Cortex of kidney (tissue), 1 donor: Measurements from ENCODE around the gene SRGAP1.

Experiments
- DNase-seq: peaks from one replicate; lab custom pipeline; 2025; lab: John Stamatoyannopoulos, UW

SRGAP1 gene

GRCh38 chr12:63844391-63845341, at the start of gene SRGAP1:
SRGAP1 (plus strand) TSS chr12:63844700; CDS start chr12:63844817, 117 bp downstream.
- DNase-seq: no peak

GRCh38 chr12:63795032-63795687, 49.3 kb upstream of the SRGAP1 start:
- DNase-seq: no peak

GRCh38 chr12:63795944-63796343, 48.6 kb upstream of the SRGAP1 start:
- DNase-seq: no peak

- no peak for DNase-seq
These were observed 42.4 kb upstream of the SRGAP1 start for GRCh38 chr12:63802012-63802608.

- no peak for DNase-seq
These were observed 39.8 kb upstream of the SRGAP1 start for GRCh38 chr12:63804746-63805145.

GRCh38 chr12:63805704-63806672, 38.5 kb upstream of the SRGAP1 start:
- DNase-seq: no peak

GRCh38 chr12:63808631-63809030, 35.9 kb upstream of the SRGAP1 start:
- no peak for DNase-seq

- DNase-seq: no peak
These were observed 34.9 kb upstream of the SRGAP1 start for GRCh38 chr12:63809566-63809965.

- no peak for DNase-seq
These were observed 33.2 kb upstream of the SRGAP1 start for GRCh38 chr12:63811334-63811733.

GRCh38 chr12:63811755-63812154, 32.7 kb upstream of the SRGAP1 start:
- no peak for DNase-seq

- DNase-seq: no peak
These were observed 30.2 kb upstream of the SRGAP1 start for GRCh38 chr12:63814146-63814772.

GRCh38 chr12:63815482-63815852, 29.0 kb upstream of the SRGAP1 start:
- DNase-seq: no peak

- DNase-seq: no peak
These were observed 28.5 kb upstream of the SRGAP1 start for GRCh38 chr12:63816031-63816430.

- no peak for DNase-seq
These were observed 24.1 kb upstream of the SRGAP1 start for GRCh38 chr12:63820427-63820826.

GRCh38 chr12:63821781-63822251, 22.7 kb upstream of the SRGAP1 start:
- no peak for DNase-seq

- DNase-seq: no peak
These were observed 22.1 kb upstream of the SRGAP1 start for GRCh38 chr12:63822352-63822751.

GRCh38 chr12:63823040-63823439, 21.5 kb upstream of the SRGAP1 start:
- DNase-seq: no peak

- DNase-seq: no peak
These were observed 18.4 kb upstream of the SRGAP1 start for GRCh38 chr12:63826006-63826585.

GRCh38 chr12:63828867-63829266, 15.6 kb upstream of the SRGAP1 start:
- no peak for DNase-seq

GRCh38 chr12:63836046-63836445, 8.5 kb upstream of the SRGAP1 start:
- DNase-seq: no peak

- no peak for DNase-seq
These were observed 7.6 kb upstream of the SRGAP1 start for GRCh38 chr12:63836936-63837335.
